GM18499 (cell line): Measurements from ENCODE around the gene VSIG8.

Experiments used
- ATAC-seq: cut with Tn5 transposase; IDR thresholded peaks from one replicate; pipeline ENCODE4 v1.9.1; 2021; ENCODE audit warnings: moderate number of reproducible peaks; ENCODE audit not compliant: insufficient read depth, unreplicated experiment

VSIG8 gene

GRCh38 chr1:159884296-159884695 is 21.8 kb upstream of the VSIG8 start:
- ATAC-seq, result no peak

- no peak for ATAC-seq
These were observed 20.7 kb upstream of the VSIG8 start for GRCh38 chr1:159883134-159883533.

- no peak for ATAC-seq
These were observed 20.0 kb upstream of the VSIG8 start for GRCh38 chr1:159882527-159882862.

GRCh38 chr1:159881622-159882526 is 19.4 kb upstream of the VSIG8 start:
- ATAC-seq, result no peak

GRCh38 chr1:159880430-159880829 is 18.0 kb upstream of the VSIG8 start:
- ATAC-seq, result no peak

- ATAC-seq, result no peak
These were observed 17.5 kb upstream of the VSIG8 start for GRCh38 chr1:159879977-159880376.

- no peak for ATAC-seq
These were observed 16.7 kb upstream of the VSIG8 start for GRCh38 chr1:159879136-159879535.

- no peak for ATAC-seq
These were observed 15.4 kb upstream of the VSIG8 start for GRCh38 chr1:159877695-159878444.

GRCh38 chr1:159873530-159874143 is 11.2 kb upstream of the VSIG8 start:
- ATAC-seq, result no peak

GRCh38 chr1:159872891-159873290 is 10.4 kb upstream of the VSIG8 start:
- no peak for ATAC-seq

- no peak for ATAC-seq
These were observed 8.2 kb upstream of the VSIG8 start for GRCh38 chr1:159870704-159871103.

- ATAC-seq, result no peak
These were observed 7.2 kb upstream of the VSIG8 start for GRCh38 chr1:159869607-159870006.

GRCh38 chr1:159869173-159869572 is 6.7 kb upstream of the VSIG8 start:
- no peak for ATAC-seq

- no peak for ATAC-seq
These were observed 6.3 kb upstream of the VSIG8 start for GRCh38 chr1:159868766-159869165.

GRCh38 chr1:159867664-159868026 is 5.2 kb upstream of the VSIG8 start:
- no peak for ATAC-seq

GRCh38 chr1:159866905-159867663 is 4.6 kb upstream of the VSIG8 start:
- no peak for ATAC-seq

GRCh38 chr1:159866066-159866465 is 3.6 kb upstream of the VSIG8 start:
- no peak for ATAC-seq

- ATAC-seq, result no peak
These were observed 1.8 kb upstream of the VSIG8 start for GRCh38 chr1:159864262-159864661.

- ATAC-seq, result no peak
These were observed 426 bp downstream of the VSIG8 start for GRCh38 chr1:159862031-159862430.

GRCh38 chr1:159861218-159861617 is 1.2 kb downstream of the VSIG8 start:
- ATAC-seq, result no peak

- ATAC-seq, result no peak
These were observed 2.0 kb downstream of the VSIG8 start for GRCh38 chr1:159860456-159860855.
